ENCODE data around the gene TRAF2. TPM values are rescaled to one million over a fixed set of nuclear protein-coding genes. Genes with fewer than 3 reads are reported as not detected.

The TRAF2 gene
- total and polyA plus RNA-seq, 8 donors: 5.5 to 248 (median 11.7) TPM

- WGBS, 5 donors: 81 to 90% (median 85%) methylated on average over 12 to 19 of the region's 19 CpGs
- TF ChIP-seq EP300 (IDR thresholded peaks at IDR 0.05): no peak
- no peak for TF ChIP-seq POLR2AphosphoS5 (IDR thresholded peaks at IDR 0.05)
- no peak for TF ChIP-seq CTCF (IDR thresholded peaks at IDR 0.05)
- no peak for TF ChIP-seq POLR2A (IDR thresholded peaks at IDR 0.05)
- Histone ChIP-seq H3K4me1 (peaks cover 15 to 36% (median 32%) of the 10 kb centered on the region in 4 donors), H3K4me3 (no peak overlapping the region), H3K27me3 (no peaks in the 10 kb centered on the region), H3K27ac (no peak overlapping the region), H3K9me3 (no peaks in the 10 kb centered on the region), H3K36me3 (no peaks in the 10 kb centered on the region)
- intact Hi-C loops (cut with DNase I; ENCODE audit: low total_unique reads): loop anchor here (10.0 kb wide), 1 partner anchor 71 kb away; the partner anchor contains the start of gene ABCA2
- no peak for DNase-seq
These were observed 67.5 kb downstream of the TRAF2 start for GRCh38 chr9:136953771-136954269.

- WGBS, 5 donors: 87 to 90% (median 89%) methylated on average over 25 of the region's 25 CpGs
- no peak for DNase-seq
- intact Hi-C loops (cut with DNase I; ENCODE audit: low total_unique reads): loop anchor here (10.0 kb wide), 1 partner anchor 70 kb away; the partner anchor contains the start of gene ABCA2
These were observed 68.2 kb downstream of the TRAF2 start for GRCh38 chr9:136954270-136955083.

GRCh38 chr9:136955202-136955942, 69.1 kb downstream of the TRAF2 start:
- Histone ChIP-seq H3K9me3 (no peaks in the 10 kb centered on the region), H3K27ac (no peak overlapping the region), H3K36me3 (no peaks in the 10 kb centered on the region), H3K4me1 (peaks cover 7 to 23% (median 17%) of the 10 kb centered on the region in 4 donors), H3K27me3 (no peaks in the 10 kb centered on the region), H3K4me3 (no peak overlapping the region)
- intact Hi-C loops (cut with DNase I; ENCODE audit: low total_unique reads): loop anchor here (10.0 kb wide), 1 partner anchor 69 kb away; the partner anchor contains the start of gene ABCA2
- WGBS, 5 donors: 83 to 88% (median 87%) methylated on average over 4 to 14 of the region's 14 CpGs
- no peak for DNase-seq
- TF ChIP-seq POLR2A (IDR thresholded peaks at IDR 0.05): no peak
- TF ChIP-seq POLR2AphosphoS5 (IDR thresholded peaks at IDR 0.05): no peak
- TF ChIP-seq EP300 (IDR thresholded peaks at IDR 0.05): no peak
- TF ChIP-seq CTCF (IDR thresholded peaks at IDR 0.05): no peak

More at GRCh38 chr9:136954270-136955083, 68.2 kb downstream of the TRAF2 start:
- Histone ChIP-seq H3K27me3 (no peaks in the 10 kb centered on the region), H3K36me3 (no peaks in the 10 kb centered on the region), H3K4me1 (peaks cover 9 to 29% (median 26%) of the 10 kb centered on the region in 4 donors), H3K4me3 (no peak overlapping the region), H3K9me3 (no peaks in the 10 kb centered on the region), H3K27ac (no peak overlapping the region)
- TF ChIP-seq EP300 (IDR thresholded peaks at IDR 0.05): no peak

GRCh38 chr9:136955943-136956335, 69.6 kb downstream of the TRAF2 start:
- TF ChIP-seq POLR2AphosphoS5 (IDR thresholded peaks at IDR 0.05): no peak
- TF ChIP-seq CTCF (IDR thresholded peaks at IDR 0.05): no peak
- no peak for TF ChIP-seq POLR2A (IDR thresholded peaks at IDR 0.05)
- no peak for TF ChIP-seq EP300 (IDR thresholded peaks at IDR 0.05)
- Histone ChIP-seq H3K4me1 (peaks cover 1 to 20% (median 16%) of the 10 kb centered on the region in 4 donors), H3K27ac (no peak overlapping the region), H3K9me3 (no peaks in the 10 kb centered on the region), H3K27me3 (no peaks in the 10 kb centered on the region), H3K4me3 (no peak overlapping the region), H3K36me3 (no peaks in the 10 kb centered on the region)
- WGBS, 5 donors: 91 to 95% (median 93%) methylated on average over 7 to 9 of the region's 9 CpGs
- intact Hi-C loops (cut with DNase I; ENCODE audit: low total_unique reads): loop anchor here (10.0 kb wide), 1 partner anchor 69 kb away; the partner anchor contains the start of gene ABCA2
- DNase-seq: no peak

Data from stomach (tissue), 9 donors.